GM23338 (cell line): ENCODE data around the gene FBLN5. TPM values are rescaled to one million over a fixed set of nuclear protein-coding genes. Genes with fewer than 3 reads are reported as not detected.
A peak's percentile ranks its signal among the peaks of the same experiment; 100 is the strongest.

Experiments
- ATAC-seq: fragments of 200-7000 bp; cut with Tn5 transposase; 3 replicates; pipeline ENCODE4 v1.9.1; 2020
- DNase-seq: peaks from one replicate; pipeline ENCODE4 v3.0.0-alpha.2; 2015; ENCODE audit warnings: low spot score
- H2AFZ ChIP-seq: fragments of 200-600 bp; sonication (generic); 2 replicates; pipeline ENCODE4 v1.8.0; 2016; ENCODE audit warnings: antibody characterized with exemption, mild to moderate bottlenecking, moderate library complexity
- H3F3A ChIP-seq: fragments of 200-600 bp; sonication (generic); replicated peaks from 2 replicates; pipeline ENCODE4 v1.8.0; 2017; ENCODE audit warnings: antibody characterized with exemption, mixed run types, low read depth
- H3K27ac ChIP-seq: fragments of 200-600 bp; sonication (generic); 2 replicates; pipeline ENCODE4 v1.6.1; 2016; ENCODE audit warnings: low read depth
- H3K27me3 ChIP-seq: fragments of 200-600 bp; sonication (generic); 2 replicates; pipeline ENCODE4 v1.8.0; 2016; ENCODE audit warnings: mild to moderate bottlenecking, mixed run types, moderate library complexity; ENCODE audit not compliant: insufficient read depth
- H3K36me3 ChIP-seq: fragments of 200-600 bp; sonication (generic); 2 replicates; pipeline ENCODE4 v1.8.0; 2016; ENCODE audit warnings: mild to moderate bottlenecking; ENCODE audit not compliant: insufficient read depth
- H3K4me1 ChIP-seq: fragments of 200-600 bp; sonication (generic); 2 replicates; pipeline ENCODE4 v1.8.0; 2016; ENCODE audit warnings: mild to moderate bottlenecking, moderate library complexity; ENCODE audit not compliant: insufficient read depth
- H3K4me2 ChIP-seq: fragments of 200-600 bp; sonication (generic); 2 replicates; pipeline ENCODE4 v1.7.1; 2017; ENCODE audit warnings: mixed run types
- H3K4me3 ChIP-seq: fragments of 200-600 bp; sonication (generic); 2 replicates; pipeline ENCODE4 v1.6.1; 2016; ENCODE audit warnings: mixed run types
- H3K79me2 ChIP-seq: fragments of 200-600 bp; sonication (generic); replicated peaks from 2 replicates; pipeline ENCODE4 v1.8.0; 2017; ENCODE audit warnings: mild to moderate bottlenecking; ENCODE audit not compliant: insufficient read depth
- H3K9me2 ChIP-seq: fragments of 200-600 bp; sonication (generic); 2 replicates; pipeline ENCODE4 v1.8.0; 2017; ENCODE audit not compliant: insufficient read depth
- H4K20me1 ChIP-seq: fragments of 200-600 bp; sonication (generic); replicated peaks from 2 replicates; pipeline ENCODE4 v1.8.0; 2017; ENCODE audit warnings: mild to moderate bottlenecking; ENCODE audit not compliant: insufficient read depth
- H3K27ac Mint-ChIP-seq: 2 replicates; pipeline ENCODE4 v1.8.0; 2020; ENCODE audit warnings: inconsistent platforms, mild to moderate bottlenecking, moderate library complexity, mixed read lengths
- H3K27me3 Mint-ChIP-seq: 3 replicates; pipeline ENCODE4 v1.8.0; 2022; ENCODE audit warnings: low read depth, mild to moderate bottlenecking, moderate library complexity, mixed read lengths, inconsistent platforms; ENCODE audit not compliant: insufficient read depth, poor library complexity
- H3K36me3 Mint-ChIP-seq: 3 replicates; pipeline ENCODE4 v1.8.0; 2021; ENCODE audit warnings: low read depth, mild to moderate bottlenecking, inconsistent platforms, moderate library complexity, mixed read lengths
- H3K4me1 Mint-ChIP-seq: 3 replicates; pipeline ENCODE4 v1.8.0; 2020; ENCODE audit warnings: mild to moderate bottlenecking, inconsistent platforms, mixed read lengths
- H3K4me3 Mint-ChIP-seq: 3 replicates; pipeline ENCODE4 v1.8.0; 2021; ENCODE audit warnings: moderate library complexity, mild to moderate bottlenecking, inconsistent platforms, mixed read lengths
- H3K9me3 Mint-ChIP-seq: 3 replicates; pipeline ENCODE4 v1.8.0; 2020; ENCODE audit warnings: moderate library complexity, mild to moderate bottlenecking, inconsistent platforms, mixed read lengths
- ETS1 ChIP-seq: IDR thresholded peaks from 2 replicates; pipeline ENCODE4 v1.6.1; 2016; ENCODE audit warnings: antibody characterized with exemption
- EZH2 ChIP-seq: fragments of 200-600 bp; sonication (generic); IDR thresholded peaks from one replicate; pipeline ENCODE4 v1.8.0; 2017; ENCODE audit warnings: antibody characterized with exemption, mild to moderate bottlenecking, low read depth; ENCODE audit not compliant: unreplicated experiment
- EZH2phosphoT487 ChIP-seq: fragments of 200-600 bp; sonication (generic); IDR thresholded peaks from one replicate; pipeline ENCODE4 v1.8.1; 2018; ENCODE audit warnings: antibody characterized with exemption; ENCODE audit not compliant: unreplicated experiment
- JUNB ChIP-seq: IDR thresholded peaks from one replicate; pipeline ENCODE4 v1.6.1; 2016; ENCODE audit warnings: antibody characterized with exemption; ENCODE audit not compliant: unreplicated experiment
- POLR2AphosphoS5 ChIP-seq: IDR thresholded peaks from 2 replicates; pipeline ENCODE4 v1.6.1; 2016; ENCODE audit warnings: antibody characterized with exemption, low read depth
- REST ChIP-seq: IDR thresholded peaks from one replicate; pipeline ENCODE4 v1.6.1; 2018; ENCODE audit warnings: antibody characterized with exemption; ENCODE audit not compliant: unreplicated experiment
- STAT1 ChIP-seq: IDR thresholded peaks from one replicate; pipeline ENCODE4 v1.6.1; 2016; ENCODE audit warnings: antibody characterized with exemption; ENCODE audit not compliant: unreplicated experiment
- ZNF114 ChIP-seq: fragments of 250-450 bp; sonication (Bioruptor Pico); IDR thresholded peaks from 2 replicates; pipeline ENCODE4 v1.5.0; 2020; ENCODE audit warnings: mild to moderate bottlenecking, moderate library complexity
- polyA plus RNA-seq: library from polyadenylated mRNA; unstranded; fragments of >200 nt; fragmentation: Nextera tagmentation; extraction: Ambion mirVana; gene quantifications from 2 replicates; pipeline ENCODE4 v1.2.1, GENCODE V29; 2016
- total RNA-seq: library from RNA; depleted of rRNA; stranded (reverse); fragments of >200 nt; shearing (Covaris generic); gene quantifications from 2 replicates; pipeline ENCODE4 v1.2.3, GENCODE V29; 2014
- TF ChIP-seq, protein P1 (sequence below): fragments of 250-450 bp; sonication (Bioruptor Pico); IDR thresholded peaks from 2 replicates; pipeline ENCODE4 v1.5.0; 2020; ENCODE audit warnings: mild to moderate bottlenecking, moderate library complexity

The FBLN5 gene
- total and polyA plus RNA-seq, 2 experiments from 2014 or later = 4.3 to 4.9 TPM

- no peaks in the 10 kb centered on the region for H3K27me3 ChIP-seq
- TF ChIP-seq STAT1 = no peak
- no peak for TF ChIP-seq ETS1
- no peak for TF ChIP-seq ZNF114 (CRISPR knock-in tag)
- Mint-ChIP-seq H3K4me3 (no peak overlapping the region; the same call in 2 of the 3 replicates), H3K36me3 (no peaks in the 10 kb centered on the region), H3K9me3 (peaks cover 8% of the 10 kb centered on the region; the same call in 2 of the 3 replicates), H3K27me3 (peaks cover 2% of the 10 kb centered on the region), H3K27ac (no peak overlapping the region), H3K4me1 (peaks cover 19% of the 10 kb centered on the region)
- 0 out of 2 replicates have a peak overlapping the region, but pooled peaks have one; percentile 20 for H3K27ac ChIP-seq
- no peaks in the 10 kb centered on the region for H3F3A ChIP-seq
- peak; percentile 43 for ATAC-seq
- no peak for DNase-seq
- no peaks in the 10 kb centered on the region for H4K20me1 ChIP-seq
- H2AFZ ChIP-seq = no peak overlapping the region
- H3K4me1 ChIP-seq = peaks cover 10% of the 10 kb centered on the region
- 0 out of 2 replicates have a peak overlapping the region, but pooled peaks have one; percentile 20 for H3K4me2 ChIP-seq
- H3K4me3 ChIP-seq = no peak overlapping the region
- no peaks in the 10 kb centered on the region for H3K79me2 ChIP-seq
- H3K9me2 ChIP-seq = no peaks in the 10 kb centered on the region
- no peaks in the 10 kb centered on the region for H3K36me3 ChIP-seq
Observed at GRCh38 chr14:91869556-91869955, 77.9 kb downstream of the FBLN5 start.

DNA sequence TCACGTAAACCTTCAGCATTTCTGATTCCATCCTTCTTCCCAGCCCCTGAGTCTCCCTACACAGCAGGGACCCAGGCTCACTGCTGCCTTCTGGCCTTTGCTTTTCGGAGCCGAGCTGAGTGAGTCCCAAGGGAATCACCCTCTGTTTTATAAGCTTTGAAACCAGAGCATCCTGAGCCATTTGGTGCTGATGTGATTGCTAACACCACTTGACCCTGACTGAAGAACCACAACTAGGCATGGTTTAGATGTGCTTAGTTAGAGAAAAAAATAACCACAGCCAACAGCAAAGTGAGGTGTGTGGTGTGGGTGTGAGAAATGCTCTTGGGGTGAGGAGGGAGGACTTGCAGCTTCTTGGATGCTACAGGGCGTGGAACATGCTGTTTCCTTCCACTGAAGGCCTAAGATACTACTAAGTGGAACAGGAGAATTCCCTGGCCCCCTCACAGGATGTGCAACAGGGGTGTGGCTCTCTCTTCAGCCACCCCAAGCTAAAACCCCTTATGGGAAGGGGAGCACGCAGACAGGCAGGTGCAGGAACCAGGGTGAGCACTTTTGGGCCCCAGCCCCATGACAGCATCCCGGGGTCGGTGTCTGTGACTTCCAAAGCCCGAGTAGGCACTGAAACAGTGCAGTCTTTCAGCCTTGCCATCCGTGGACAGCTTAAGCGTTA, 80.0 kb downstream of the FBLN5 start, which contains the start of gene TC2N:
Gene TC2N, minus strand, starts transcription at position 221 of the 673 bp plus-strand sequence. CDS start 53,767 bp downstream, outside the sequence.
- Histone ChIP-seq H3K36me3 (no peaks in the 10 kb centered on the region), H3K4me2 (no peak within 1 kb of the TSS), H3K27ac (no peak within 1 kb of the TSS), H3F3A (no peaks in the 10 kb centered on the region), H2AFZ (peak within 1 kb of the TSS; percentile 69), H3K4me3 (no peak within 1 kb of the TSS), H3K9me2 (no peaks in the 10 kb centered on the region), H3K4me1 (peaks cover 10% of the 10 kb centered on the region), H3K79me2 (no peaks in the 10 kb centered on the region), H4K20me1 (no peaks in the 10 kb centered on the region), H3K27me3 (no peaks in the 10 kb centered on the region)
- DNase-seq (no peak), ATAC-seq (no peak)
- Mint-ChIP-seq H3K27ac (no peak within 1 kb of the TSS), H3K9me3 (peaks cover 8% of the 10 kb centered on the region; the same call in 2 of the 3 replicates), H3K4me3 (no peak within 1 kb of the TSS), H3K36me3 (no peaks in the 10 kb centered on the region), H3K4me1 (peaks cover 14% of the 10 kb centered on the region), H3K27me3 (peaks cover 2% of the 10 kb centered on the region)
- TF ChIP-seq, protein P1, sequence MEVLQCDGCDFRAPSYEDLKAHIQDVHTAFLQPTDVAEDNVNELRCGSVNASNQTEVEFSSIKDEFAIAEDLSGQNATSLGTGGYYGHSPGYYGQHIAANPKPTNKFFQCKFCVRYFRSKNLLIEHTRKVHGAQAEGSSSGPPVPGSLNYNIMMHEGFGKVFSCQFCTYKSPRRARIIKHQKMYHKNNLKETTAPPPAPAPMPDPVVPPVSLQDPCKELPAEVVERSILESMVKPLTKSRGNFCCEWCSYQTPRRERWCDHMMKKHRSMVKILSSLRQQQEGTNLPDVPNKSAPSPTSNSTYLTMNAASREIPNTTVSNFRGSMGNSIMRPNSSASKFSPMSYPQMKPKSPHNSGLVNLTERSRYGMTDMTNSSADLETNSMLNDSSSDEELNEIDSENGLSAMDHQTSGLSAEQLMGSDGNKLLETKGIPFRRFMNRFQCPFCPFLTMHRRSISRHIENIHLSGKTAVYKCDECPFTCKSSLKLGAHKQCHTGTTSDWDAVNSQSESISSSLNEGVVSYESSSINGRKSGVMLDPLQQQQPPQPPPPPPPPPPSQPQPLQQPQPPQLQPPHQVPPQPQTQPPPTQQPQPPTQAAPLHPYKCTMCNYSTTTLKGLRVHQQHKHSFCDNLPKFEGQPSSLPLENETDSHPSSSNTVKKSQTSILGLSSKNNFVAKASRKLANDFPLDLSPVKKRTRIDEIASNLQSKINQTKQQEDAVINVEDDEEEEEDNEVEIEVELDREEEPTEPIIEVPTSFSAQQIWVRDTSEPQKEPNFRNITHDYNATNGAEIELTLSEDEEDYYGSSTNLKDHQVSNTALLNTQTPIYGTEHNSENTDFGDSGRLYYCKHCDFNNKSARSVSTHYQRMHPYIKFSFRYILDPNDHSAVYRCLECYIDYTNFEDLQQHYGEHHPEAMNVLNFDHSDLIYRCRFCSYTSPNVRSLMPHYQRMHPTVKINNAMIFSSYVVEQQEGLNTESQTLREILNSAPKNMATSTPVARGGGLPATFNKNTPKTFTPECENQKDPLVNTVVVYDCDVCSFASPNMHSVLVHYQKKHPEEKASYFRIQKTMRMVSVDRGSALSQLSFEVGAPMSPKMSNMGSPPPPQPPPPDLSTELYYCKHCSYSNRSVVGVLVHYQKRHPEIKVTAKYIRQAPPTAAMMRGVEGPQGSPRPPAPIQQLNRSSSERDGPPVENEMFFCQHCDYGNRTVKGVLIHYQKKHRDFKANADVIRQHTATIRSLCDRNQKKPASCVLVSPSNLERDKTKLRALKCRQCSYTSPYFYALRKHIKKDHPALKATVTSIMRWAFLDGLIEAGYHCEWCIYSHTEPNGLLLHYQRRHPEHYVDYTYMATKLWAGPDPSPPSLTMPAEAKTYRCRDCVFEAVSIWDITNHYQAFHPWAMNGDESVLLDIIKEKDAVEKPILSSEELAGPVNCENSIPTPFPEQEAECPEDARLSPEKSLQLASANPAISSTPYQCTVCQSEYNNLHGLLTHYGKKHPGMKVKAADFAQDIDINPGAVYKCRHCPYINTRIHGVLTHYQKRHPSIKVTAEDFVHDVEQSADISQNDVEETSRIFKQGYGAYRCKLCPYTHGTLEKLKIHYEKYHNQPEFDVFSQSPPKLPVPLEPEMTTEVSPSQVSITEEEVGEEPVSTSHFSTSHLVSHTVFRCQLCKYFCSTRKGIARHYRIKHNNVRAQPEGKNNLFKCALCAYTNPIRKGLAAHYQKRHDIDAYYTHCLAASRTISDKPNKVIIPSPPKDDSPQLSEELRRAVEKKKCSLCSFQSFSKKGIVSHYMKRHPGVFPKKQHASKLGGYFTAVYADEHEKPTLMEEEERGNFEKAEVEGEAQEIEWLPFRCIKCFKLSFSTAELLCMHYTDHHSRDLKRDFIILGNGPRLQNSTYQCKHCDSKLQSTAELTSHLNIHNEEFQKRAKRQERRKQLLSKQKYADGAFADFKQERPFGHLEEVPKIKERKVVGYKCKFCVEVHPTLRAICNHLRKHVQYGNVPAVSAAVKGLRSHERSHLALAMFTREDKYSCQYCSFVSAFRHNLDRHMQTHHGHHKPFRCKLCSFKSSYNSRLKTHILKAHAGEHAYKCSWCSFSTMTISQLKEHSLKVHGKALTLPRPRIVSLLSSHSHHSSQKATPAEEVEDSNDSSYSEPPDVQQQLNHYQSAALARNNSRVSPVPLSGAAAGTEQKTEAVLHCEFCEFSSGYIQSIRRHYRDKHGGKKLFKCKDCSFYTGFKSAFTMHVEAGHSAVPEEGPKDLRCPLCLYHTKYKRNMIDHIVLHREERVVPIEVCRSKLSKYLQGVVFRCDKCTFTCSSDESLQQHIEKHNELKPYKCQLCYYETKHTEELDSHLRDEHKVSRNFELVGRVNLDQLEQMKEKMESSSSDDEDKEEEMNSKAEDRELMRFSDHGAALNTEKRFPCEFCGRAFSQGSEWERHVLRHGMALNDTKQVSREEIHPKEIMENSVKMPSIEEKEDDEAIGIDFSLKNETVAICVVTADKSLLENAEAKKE (CRISPR knock-in tag) = no peak
- TF ChIP-seq REST (no peak), EZH2 (no peak), POLR2AphosphoS5 (no peak), ZNF114 (CRISPR knock-in tag) (no peak), EZH2phosphoT487 (no peak), ETS1 (no peak), JUNB (no peak)
